Activated CD4-positive, alpha-beta T cell treated with anti-CD3 and anti-CD28 coated beads for 36 hours (primary cell): ENCODE data around the gene ATG10. TPM values are rescaled to one million over a fixed set of nuclear protein-coding genes. Genes with fewer than 3 reads are reported as not detected.
"Not testable (repeated sequence)": the region's sequence is repeated elsewhere in the genome, so short reads cannot be mapped to it uniquely, and the experiment has no call there.

Experiments used
- ATAC-seq: fragments of 200-7000 bp; cut with Tn5 transposase; one replicate; pipeline ENCODE4 v1.10.0; 2021; ENCODE audit warnings: mild to moderate bottlenecking, moderate library complexity
- CTCF ChIA-PET: fragments of 350-600 bp; sonication (Branson Sonifier 250); formaldehyde crosslinking; loops from one replicate; lab custom pipeline; 2021; ENCODE audit warnings: antibody characterized with exemption; lab: Charles Lee
- POLR2A ChIA-PET: fragments of 350-600 bp; sonication (Branson Sonifier 250); formaldehyde crosslinking; loops from one replicate; lab custom pipeline; 2021; ENCODE audit warnings: antibody characterized with exemption, inconsistent platforms; lab: Charles Lee
- DNase-seq: peaks from one replicate; pipeline ENCODE4 v3.0.0-alpha.2; 2020
- H3K27ac Mint-ChIP-seq: one replicate; pipeline ENCODE4 v1.8.0; 2021; ENCODE audit warnings: mixed read lengths
- H3K27me3 Mint-ChIP-seq: one replicate; pipeline ENCODE4 v1.8.0; 2021; ENCODE audit warnings: mixed read lengths
- H3K36me3 Mint-ChIP-seq: one replicate; pipeline ENCODE4 v1.8.0; 2021; ENCODE audit warnings: low read depth, mixed read lengths
- H3K4me1 Mint-ChIP-seq: one replicate; pipeline ENCODE4 v1.8.0; 2021; ENCODE audit warnings: mixed read lengths
- H3K4me3 Mint-ChIP-seq: one replicate; pipeline ENCODE4 v1.8.0; 2021; ENCODE audit warnings: mild to moderate bottlenecking, moderate library complexity, mixed read lengths
- H3K9me3 Mint-ChIP-seq: one replicate; pipeline ENCODE4 v1.8.0; 2021; ENCODE audit warnings: low read depth, mixed read lengths
- intact Hi-C, 2 experiments: fragments of 100-400 bp; cut with DNase I in 1 of 2; cut with micrococcal nuclease in 1 of 2; formaldehyde crosslinking; loops; one replicate each; pipeline versions ENCODE4 v1.14.2 to v1.15.1; 2022 to 2024; cut with DNase I, micrococcal nuclease
- total RNA-seq, 2 experiments: library from RNA; stranded (reverse); gene quantifications; one replicate each; pipeline ENCODE4 v1.2.3, GENCODE V29; 2021

The ATG10 gene
- total RNA-seq, 2 experiments from 2014 or later: 4.7 to 8.1 TPM

DNA sequence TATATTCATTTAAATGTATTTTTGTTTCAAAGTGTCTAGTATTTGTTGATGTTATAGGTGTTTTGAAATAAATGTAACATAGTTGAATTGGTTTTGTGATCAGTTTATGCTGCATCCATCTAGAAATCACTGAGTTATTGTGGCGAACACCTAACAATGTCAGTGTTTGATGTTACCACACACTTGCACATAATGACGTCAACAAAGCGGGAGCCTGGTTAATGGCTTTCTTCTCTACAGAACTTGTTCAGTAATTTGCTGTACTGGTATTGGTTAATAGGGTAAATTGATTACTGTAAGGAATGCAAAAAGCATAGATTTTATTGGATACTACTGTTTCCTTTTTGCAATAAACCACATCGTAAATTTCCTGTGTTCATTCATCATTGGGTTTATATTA, 133.0 kb downstream of the ATG10 start:
- Mint-ChIP-seq H3K4me1 (peaks cover 27% of the 10 kb centered on the region), H3K27ac (no peak overlapping the region), H3K36me3 (no peaks in the 10 kb centered on the region), H3K4me3 (no peak overlapping the region), H3K9me3 (no peaks in the 10 kb centered on the region), H3K27me3 (no peaks in the 10 kb centered on the region)
- peak; percentile 47 for DNase-seq
- peak; percentile 53 for ATAC-seq
- intact Hi-C loops: loop anchor here (2.0 to 5.0 kb wide), 2 partner anchors 132 to 133 kb away; partner anchors contain the start of gene ATG10 (in 2 of the 2)
- POLR2A ChIA-PET: no interaction called here
- CTCF ChIA-PET: interaction anchor here (0.8 to 1.8 kb wide), 2 partner anchors 9 to 13 kb away, joined by 3 to 4 read pairs; no protein-coding TSS in a partner anchor

DNA sequence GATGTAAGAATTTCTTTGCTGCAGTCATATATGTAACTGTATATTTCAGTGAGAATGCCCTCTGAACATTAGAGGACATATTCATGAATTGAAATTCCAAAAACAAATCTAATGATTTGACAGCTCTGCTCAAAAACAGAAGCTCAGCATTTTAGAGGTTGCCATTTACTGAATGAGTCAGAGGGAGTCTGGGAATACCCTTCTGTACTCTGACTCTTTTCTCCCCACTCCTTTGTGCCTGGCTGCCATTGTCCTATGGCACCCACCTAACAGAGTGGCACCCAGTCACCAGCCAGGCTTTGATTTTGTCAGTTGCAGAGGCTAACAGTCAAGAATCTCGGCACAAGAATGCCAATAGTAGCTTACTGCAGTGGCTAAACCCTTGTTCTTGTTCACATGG, 133.6 kb downstream of the ATG10 start:
- Mint-ChIP-seq H3K4me1 (peaks cover 24% of the 10 kb centered on the region), H3K4me3 (no peak overlapping the region), H3K36me3 (no peaks in the 10 kb centered on the region), H3K27me3 (no peaks in the 10 kb centered on the region), H3K9me3 (no peaks in the 10 kb centered on the region), H3K27ac (no peak overlapping the region)
- intact Hi-C loops: loop anchor here (2.0 to 5.0 kb wide), 2 partner anchors 133 kb away; partner anchors contain the start of gene ATG10 (in 2 of the 2)
- POLR2A ChIA-PET: no interaction called here
- CTCF ChIA-PET: interaction anchor here (0.8 to 1.8 kb wide), 4 partner anchors 10 to 13 kb away, joined by 3 to 4 read pairs (median 3); no protein-coding TSS in a partner anchor
- DNase-seq (peak; percentile 38), ATAC-seq (peak; percentile 67)

DNA sequence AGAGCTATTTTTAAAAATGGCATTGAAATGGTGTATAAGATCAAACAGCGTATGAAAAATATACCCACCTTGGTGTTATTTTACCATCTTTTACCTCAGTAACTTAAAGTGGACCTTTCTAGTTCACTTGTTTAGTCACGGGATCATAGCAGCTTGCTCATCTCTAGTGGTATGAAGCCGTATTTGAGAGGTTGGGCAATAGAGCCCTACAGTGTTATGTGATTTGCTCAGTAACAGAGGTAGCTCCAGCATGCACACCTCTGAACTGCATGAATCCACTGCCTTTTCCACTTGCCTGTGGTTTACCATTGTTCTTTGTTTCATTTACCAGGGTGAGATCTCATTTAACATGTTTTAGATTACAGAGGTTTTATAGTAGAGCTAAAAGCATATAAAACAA, 134.4 kb downstream of the ATG10 start:
- Mint-ChIP-seq H3K9me3 (no peaks in the 10 kb centered on the region), H3K4me1 (peaks cover 19% of the 10 kb centered on the region), H3K27ac (no peak overlapping the region), H3K4me3 (no peak overlapping the region), H3K36me3 (no peaks in the 10 kb centered on the region), H3K27me3 (no peaks in the 10 kb centered on the region)
- CTCF ChIA-PET: interaction anchor here (0.8 to 1.8 kb wide), 3 partner anchors 11 to 13 kb away, joined by 3 to 4 read pairs (median 3); no protein-coding TSS in a partner anchor
- intact Hi-C loops: loop anchor here in 1 of 2 experiments (5.0 kb wide), 1 partner anchor 134 kb away; the partner anchor contains the start of gene ATG10
- DNase-seq: no peak
- POLR2A ChIA-PET: no interaction called here
- ATAC-seq: peak; percentile 57

DNA sequence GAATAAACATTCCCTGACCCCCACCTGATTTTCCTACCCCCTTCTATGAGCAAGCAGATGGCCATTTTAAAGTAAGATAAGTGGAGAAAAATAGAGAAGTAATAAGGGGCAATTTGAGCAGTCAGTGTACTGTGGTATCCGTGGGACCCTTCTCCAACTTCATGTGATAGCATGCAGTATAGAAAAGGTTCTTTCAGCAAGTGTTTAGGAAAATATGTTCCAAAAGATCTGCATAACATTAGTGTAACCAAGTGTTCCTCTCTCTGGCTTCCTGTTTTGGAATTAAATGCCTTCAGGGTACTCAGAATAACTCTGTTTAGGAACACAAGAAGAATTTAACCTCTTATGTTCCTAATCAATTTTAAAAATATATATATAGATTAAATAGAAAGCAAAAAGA, 134.9 kb downstream of the ATG10 start:
- Mint-ChIP-seq H3K36me3 (no peaks in the 10 kb centered on the region), H3K27me3 (no peaks in the 10 kb centered on the region), H3K9me3 (no peaks in the 10 kb centered on the region), H3K4me1 (peaks cover 25% of the 10 kb centered on the region), H3K27ac (no peak overlapping the region), H3K4me3 (no peak overlapping the region)
- DNase-seq: no peak
- ChIA-PET CTCF (interaction anchor here (1.3 kb wide), 1 partner anchor 9 kb away, joined by 3 read pairs; no protein-coding TSS in a partner anchor), POLR2A (no interaction called here)
- no peak for ATAC-seq
- intact Hi-C loops: loop anchor here in 1 of 2 experiments (5.0 kb wide), 1 partner anchor 134 kb away; the partner anchor contains the start of gene ATG10

DNA sequence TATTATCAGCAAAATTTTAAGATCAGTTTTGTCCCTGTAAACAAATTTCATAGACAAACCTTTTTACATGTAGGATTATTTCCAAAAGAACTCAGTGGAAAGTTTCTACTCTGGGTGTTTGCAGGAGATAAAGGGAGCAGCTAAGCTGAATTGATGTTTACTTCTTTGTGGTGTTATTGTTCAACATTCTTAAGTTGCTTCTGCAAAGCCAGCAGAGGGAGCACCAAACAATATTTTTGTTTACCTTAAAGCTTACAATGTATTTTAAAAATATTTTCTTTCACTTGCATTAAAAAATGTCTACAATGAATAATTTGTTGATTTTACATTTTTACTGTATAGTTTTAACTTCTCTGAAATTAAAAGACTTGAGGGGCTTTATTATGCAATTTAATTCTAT, 135.4 kb downstream of the ATG10 start:
- H3K9me3 Mint-ChIP-seq: no peaks in the 10 kb centered on the region
- H3K27ac Mint-ChIP-seq: no peak overlapping the region
- no peaks in the 10 kb centered on the region for H3K27me3 Mint-ChIP-seq
- H3K36me3 Mint-ChIP-seq: no peaks in the 10 kb centered on the region
- no peak for ATAC-seq
- intact Hi-C loops: loop anchor here in 1 of 2 experiments (5.0 kb wide), 1 partner anchor 135 kb away; the partner anchor contains the start of gene ATG10
- DNase-seq: no peak
- H3K4me3 Mint-ChIP-seq: no peak overlapping the region
- peaks cover 25% of the 10 kb centered on the region for H3K4me1 Mint-ChIP-seq
- POLR2A ChIA-PET: no interaction called here
- CTCF ChIA-PET: interaction anchor here (1.3 kb wide), 1 partner anchor 8 kb away, joined by 3 read pairs; no protein-coding TSS in a partner anchor

DNA sequence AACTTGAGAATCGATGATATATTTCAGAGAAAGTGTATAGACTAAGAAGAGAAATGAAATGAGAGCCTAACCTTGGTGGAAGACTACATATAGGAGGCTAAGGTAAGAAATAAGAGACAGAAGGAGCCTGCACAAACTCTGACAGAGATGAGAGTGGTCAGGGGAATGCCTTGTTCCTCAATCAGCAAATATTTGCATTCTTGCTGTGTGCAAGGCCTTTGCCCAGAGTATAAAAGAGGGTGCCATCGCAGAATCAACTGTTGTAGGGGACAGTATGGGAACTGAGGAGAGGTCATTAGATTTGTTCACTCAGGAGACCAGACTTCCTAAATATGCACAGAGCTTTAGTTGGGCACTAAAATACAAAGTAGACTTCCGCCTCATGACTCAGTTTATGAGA, 137.2 kb downstream of the ATG10 start:
- ChIA-PET CTCF (no interaction called here), POLR2A (no interaction called here)
- no peaks in the 10 kb centered on the region for H3K27me3 Mint-ChIP-seq
- no peak overlapping the region for H3K4me3 Mint-ChIP-seq
- H3K4me1 Mint-ChIP-seq: peaks cover 25% of the 10 kb centered on the region
- no peak for DNase-seq
- no peaks in the 10 kb centered on the region for H3K9me3 Mint-ChIP-seq
- ATAC-seq: no peak
- no peaks in the 10 kb centered on the region for H3K36me3 Mint-ChIP-seq
- no peak overlapping the region for H3K27ac Mint-ChIP-seq
- intact Hi-C loops: loop anchor here in 1 of 2 experiments (5.0 kb wide), 1 partner anchor 137 kb away; the partner anchor contains the start of gene ATG10

DNA sequence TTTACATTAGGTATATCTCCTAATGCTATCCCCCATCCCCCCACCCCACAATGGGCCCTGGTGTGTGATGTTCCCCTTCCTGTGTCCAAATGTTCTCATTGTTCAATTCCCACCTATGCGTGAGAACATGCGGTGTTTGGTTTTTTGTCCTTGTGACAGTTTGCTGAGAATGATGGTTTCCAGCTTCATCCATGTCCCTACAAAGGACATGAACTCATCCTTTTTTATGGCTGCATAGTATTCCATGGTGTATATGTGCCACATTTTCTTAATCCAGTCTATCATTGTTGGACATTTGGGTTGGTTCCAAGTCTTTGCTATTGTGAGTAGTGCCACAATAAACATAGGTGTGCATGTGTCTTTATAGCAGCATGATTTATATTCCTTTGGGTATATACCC, 138.1 kb downstream of the ATG10 start:
- CTCF ChIA-PET, POLR2A ChIA-PET, ATAC-seq, H3K9me3 Mint-ChIP-seq, H3K4me3 Mint-ChIP-seq, H3K27ac Mint-ChIP-seq, H3K36me3 Mint-ChIP-seq, H3K27me3 Mint-ChIP-seq, DNase-seq: not testable (repeated sequence)
- H3K4me1 Mint-ChIP-seq: peaks cover 24% of the 10 kb centered on the region
- intact Hi-C loops: loop anchor here in 1 of 2 experiments (5.0 kb wide), 1 partner anchor 138 kb away; the partner anchor contains the start of gene ATG10

DNA sequence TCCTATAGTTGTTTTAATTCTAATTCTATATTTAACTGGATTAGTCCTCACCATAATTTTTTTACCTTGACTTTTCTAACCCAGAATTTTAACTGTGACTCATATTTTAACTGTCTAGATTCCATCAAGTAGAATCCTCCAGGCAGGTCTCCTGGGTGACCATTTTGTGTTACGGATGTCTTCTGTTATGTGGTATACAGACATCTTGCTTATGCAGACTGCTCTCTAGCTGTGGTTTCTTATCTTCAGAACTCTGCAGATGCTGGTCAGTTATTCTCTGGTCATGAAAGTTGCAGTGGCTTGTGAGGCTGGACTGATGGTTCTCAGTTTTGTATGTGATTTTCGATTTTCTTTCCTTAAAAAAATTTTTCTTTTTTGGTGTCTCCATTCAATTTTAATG, 139.4 kb downstream of the ATG10 start:
- Mint-ChIP-seq H3K4me3 (no peak overlapping the region), H3K27me3 (no peaks in the 10 kb centered on the region), H3K9me3 (no peaks in the 10 kb centered on the region), H3K4me1 (peaks cover 13% of the 10 kb centered on the region), H3K27ac (no peak overlapping the region), H3K36me3 (no peaks in the 10 kb centered on the region)
- intact Hi-C loops: no loop called here
- no peak for DNase-seq
- CTCF ChIA-PET: no interaction called here
- no peak for ATAC-seq
- POLR2A ChIA-PET: no interaction called here

DNA sequence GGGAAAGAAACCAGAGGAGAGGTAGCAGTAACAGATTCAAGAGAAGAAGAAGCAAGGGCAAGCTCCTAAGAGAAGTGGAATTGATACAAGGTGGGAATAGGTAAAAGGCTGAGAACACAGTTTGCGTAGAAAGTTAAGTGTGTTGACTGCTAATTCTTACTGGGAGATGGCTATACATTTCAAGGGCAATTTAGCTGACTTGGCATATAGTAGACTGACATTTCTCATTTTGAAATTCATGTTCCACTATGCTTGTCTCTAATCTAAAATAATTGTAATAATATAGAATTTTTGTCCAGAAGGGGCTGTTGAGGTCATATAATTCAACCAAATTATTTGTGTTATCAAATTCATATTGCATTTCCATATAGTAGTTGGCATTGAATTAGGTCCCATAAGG, 144.0 kb downstream of the ATG10 start:
- Mint-ChIP-seq H3K36me3 (no peaks in the 10 kb centered on the region), H3K27ac (no peak overlapping the region), H3K4me3 (no peak overlapping the region), H3K4me1 (peaks cover 6% of the 10 kb centered on the region), H3K27me3 (no peaks in the 10 kb centered on the region), H3K9me3 (no peaks in the 10 kb centered on the region)
- DNase-seq (no peak), ATAC-seq (no peak)
- CTCF ChIA-PET: interaction anchor here (1.0 kb wide), 1 partner anchor 9 kb away, joined by 3 read pairs; no protein-coding TSS in a partner anchor
- intact Hi-C loops: no loop called here
- POLR2A ChIA-PET: no interaction called here

DNA sequence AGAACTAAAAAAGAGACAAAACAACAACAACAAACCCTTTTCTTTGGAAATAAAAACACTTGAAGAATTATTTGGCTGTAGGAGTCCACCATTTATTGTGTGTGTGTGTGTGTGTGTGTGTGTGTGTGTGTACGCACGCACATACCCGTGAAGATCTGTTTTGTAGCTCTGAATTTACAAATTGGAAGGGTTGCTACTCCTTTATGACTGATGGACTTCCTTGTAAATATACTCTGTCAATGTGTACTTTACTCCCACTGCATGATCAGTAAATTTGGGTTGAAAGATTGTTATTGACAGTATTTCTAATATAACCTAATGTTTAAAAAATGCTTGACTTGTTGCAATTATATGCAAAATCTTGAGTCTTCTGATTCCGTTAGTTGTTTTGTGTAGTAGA, 148.1 kb downstream of the ATG10 start:
- Mint-ChIP-seq H3K27ac (no peak overlapping the region), H3K36me3 (peaks cover 17% of the 10 kb centered on the region), H3K27me3 (no peaks in the 10 kb centered on the region), H3K4me3 (no peak overlapping the region), H3K9me3 (peaks cover 17% of the 10 kb centered on the region), H3K4me1 (no peaks in the 10 kb centered on the region)
- ATAC-seq: no peak
- ChIA-PET CTCF (no interaction called here), POLR2A (no interaction called here)
- no peak for DNase-seq
- intact Hi-C loops: no loop called here

DNA sequence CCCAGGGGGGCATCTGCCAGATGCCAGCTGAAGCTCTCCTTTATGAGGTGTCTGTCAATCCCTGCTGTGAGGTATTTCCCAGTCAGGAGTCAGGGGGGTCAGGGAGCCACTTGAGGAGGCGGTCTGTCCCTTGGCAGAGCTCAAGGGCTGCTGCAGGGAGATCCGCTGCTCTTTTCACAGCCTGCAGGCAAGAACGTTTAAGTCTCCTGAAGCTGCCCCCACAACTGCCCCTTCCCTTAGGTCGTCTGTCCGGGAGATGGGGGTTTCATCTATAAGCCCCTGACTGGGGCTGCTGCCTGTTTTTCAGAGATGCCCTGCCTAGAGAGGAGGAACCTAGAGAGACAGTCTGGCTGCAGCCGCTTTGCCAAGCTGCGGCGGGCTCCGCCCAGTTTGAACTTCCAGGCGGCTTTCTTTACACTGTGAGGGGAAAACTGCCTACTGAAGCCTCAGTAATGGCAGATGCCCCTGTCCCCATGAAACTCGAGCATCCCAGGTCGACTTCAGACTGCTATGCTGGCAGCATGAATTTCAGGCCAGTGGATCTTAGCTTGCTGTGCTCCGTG, 158.0 kb downstream of the ATG10 start:
- intact Hi-C loops: no loop called here
- peaks cover 17% of the 10 kb centered on the region for H3K36me3 Mint-ChIP-seq
- no peaks in the 10 kb centered on the region for H3K4me1 Mint-ChIP-seq
- no peak overlapping the region for H3K27ac Mint-ChIP-seq
- H3K9me3 Mint-ChIP-seq: peaks cover 21% of the 10 kb centered on the region
- no peak overlapping the region for H3K4me3 Mint-ChIP-seq
- ChIA-PET CTCF (no interaction called here), POLR2A (no interaction called here)
- DNase-seq (no peak), ATAC-seq (no peak)
- H3K27me3 Mint-ChIP-seq: no peaks in the 10 kb centered on the region

DNA sequence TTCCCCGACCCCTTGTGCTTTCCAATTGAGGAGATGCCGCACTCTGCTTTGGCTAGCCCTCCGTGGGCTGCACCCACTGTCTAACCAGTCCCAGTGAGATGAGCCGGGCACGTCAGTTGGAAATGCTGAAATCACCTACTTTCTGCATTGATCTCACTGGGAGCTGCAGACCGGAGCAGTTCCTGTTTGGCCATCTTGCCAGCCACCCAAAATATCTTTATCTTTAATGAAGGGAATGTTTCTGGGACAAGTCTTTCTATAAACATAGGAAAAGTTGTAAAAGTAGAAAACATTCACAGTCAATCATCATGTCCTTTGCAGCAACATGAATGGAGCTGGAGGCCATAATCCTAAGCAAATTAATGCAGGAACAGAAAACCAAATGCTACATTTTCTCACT, 158.8 kb downstream of the ATG10 start:
- intact Hi-C loops: no loop called here

More for the DNA sequence above, 158.8 kb downstream of the ATG10 start:
- Mint-ChIP-seq H3K4me3 (no peak overlapping the region), H3K4me1 (no peaks in the 10 kb centered on the region), H3K27me3 (no peaks in the 10 kb centered on the region), H3K27ac (no peak overlapping the region), H3K9me3 (peaks cover 26% of the 10 kb centered on the region), H3K36me3 (peaks cover 23% of the 10 kb centered on the region)
- DNase-seq: no peak
- ChIA-PET POLR2A (no interaction called here), CTCF (interaction anchor here (0.6 kb wide), 1 partner anchor 1025 kb away, joined by 3 read pairs; no protein-coding TSS in a partner anchor)
- no peak for ATAC-seq
